ENCODE results near the gene C1QB. TPM values are rescaled to one million over a fixed set of nuclear protein-coding genes. Genes with fewer than 3 reads are reported as not detected.

Gene C1QB, protein sequence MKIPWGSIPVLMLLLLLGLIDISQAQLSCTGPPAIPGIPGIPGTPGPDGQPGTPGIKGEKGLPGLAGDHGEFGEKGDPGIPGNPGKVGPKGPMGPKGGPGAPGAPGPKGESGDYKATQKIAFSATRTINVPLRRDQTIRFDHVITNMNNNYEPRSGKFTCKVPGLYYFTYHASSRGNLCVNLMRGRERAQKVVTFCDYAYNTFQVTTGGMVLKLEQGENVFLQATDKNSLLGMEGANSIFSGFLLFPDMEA
- not detected in 2 replicates for total RNA-seq

DNA sequence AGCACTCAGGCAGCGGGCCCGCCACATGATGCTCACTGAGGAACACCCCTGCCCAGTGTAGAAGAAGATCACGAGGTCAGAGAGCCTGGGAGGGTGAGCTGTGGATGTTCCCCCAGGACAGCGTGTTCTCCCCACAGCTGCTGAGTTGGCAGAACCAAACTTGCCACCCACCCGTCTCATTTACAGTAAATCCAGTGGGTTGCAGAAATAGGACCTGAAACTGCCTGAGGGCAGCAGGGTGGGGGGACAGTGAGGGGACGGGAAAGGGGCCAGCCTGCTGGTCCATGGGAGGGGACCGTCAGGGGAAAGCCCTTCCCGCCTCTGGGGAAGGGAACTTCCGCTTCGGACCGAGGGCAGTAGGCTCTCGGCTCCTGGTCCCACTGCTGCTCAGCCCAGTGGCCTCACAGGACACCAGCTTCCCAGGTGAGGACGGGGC, at the start of gene C1QB:
Gene C1QB, plus strand, starts transcription at position 356 of the 436 bp plus-strand sequence. CDS start 6,227 bp downstream, outside the sequence.

DNA sequence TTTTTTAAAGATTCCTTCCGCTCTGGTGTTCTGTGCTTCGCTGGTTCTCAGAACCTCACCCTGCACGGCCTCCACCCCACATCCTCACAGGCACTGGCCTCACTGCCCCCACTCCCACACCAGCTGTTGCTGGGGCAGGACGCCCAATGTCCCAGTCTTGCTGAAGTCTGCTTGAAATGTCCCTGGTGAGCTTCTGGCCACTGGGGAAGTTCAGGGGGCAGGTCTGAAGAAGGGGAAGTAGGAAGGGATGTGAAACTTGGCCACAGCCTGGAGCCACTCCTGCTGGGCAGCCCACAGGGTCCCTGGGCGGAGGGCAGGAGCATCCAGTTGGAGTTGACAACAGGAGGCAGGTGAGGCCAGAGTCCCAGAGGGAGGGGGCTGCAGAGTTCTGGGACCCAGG, 16.7 kb upstream of the C1QB start, which contains the start of gene C1QA:
Gene C1QA, plus strand, starts transcription at position 276 of the 400 bp plus-strand sequence. CDS start 989 bp downstream, outside the sequence.

DNA sequence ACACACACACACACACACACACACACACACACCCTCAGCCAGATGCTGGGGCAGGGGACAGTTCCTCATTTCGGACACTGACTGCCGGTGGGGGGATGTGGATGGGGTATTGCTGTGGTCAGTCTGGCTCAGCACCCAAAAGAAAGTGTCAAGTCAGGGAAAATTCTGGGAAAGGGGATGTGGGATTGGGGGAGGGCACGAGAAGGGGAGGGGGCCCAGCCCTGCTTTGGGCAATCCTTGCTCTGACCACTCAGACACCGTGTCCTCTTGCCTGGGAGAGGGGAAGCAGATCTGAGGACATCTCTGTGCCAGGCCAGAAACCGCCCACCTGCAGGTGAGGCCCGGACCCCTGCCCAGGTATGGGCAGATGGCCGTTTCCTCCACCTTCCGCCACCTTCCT, 9.7 kb upstream of the C1QB start, which contains the start of gene C1QC:
Gene C1QC, plus strand, starts transcription at position 253 of the 400 bp plus-strand sequence. CDS start 391 bp downstream, outside the sequence.

DNA sequence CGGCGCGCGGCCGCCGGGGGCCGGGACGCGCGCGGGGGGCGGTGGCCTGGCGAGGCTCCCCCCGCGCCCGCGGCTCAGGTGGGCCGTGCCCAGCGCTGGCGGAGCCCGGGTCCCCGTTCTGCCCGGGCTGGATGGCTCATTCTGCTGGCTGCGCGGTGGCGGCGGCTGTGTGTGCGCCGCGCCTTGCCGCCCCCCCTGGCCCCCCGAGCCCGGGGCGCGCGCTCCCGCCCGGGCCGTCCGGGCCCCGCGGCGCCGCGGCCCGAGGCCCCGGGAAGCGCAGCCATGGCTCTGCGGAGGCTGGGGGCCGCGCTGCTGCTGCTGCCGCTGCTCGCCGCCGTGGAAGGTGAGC, 57.6 kb downstream of the C1QB start, which contains the start of gene EPHB2:
Gene EPHB2, plus strand, starts transcription at position 139 of the 349 bp plus-strand sequence. Its CDS starts 144 bp downstream, at position 283.

Other genes starting within 250 kb of the C1QB start
- gene ZBTB40, start 201.4 kb upstream of the C1QB start, total RNA-seq: 4.8 and 6.4 TPM in 2 replicates
- not detected in 2 replicates for gene EPHA8, start 89.7 kb upstream of the C1QB start, total RNA-seq
- not detected in 2 replicates for gene C1QA, start 16.6 kb upstream of the C1QB start, total RNA-seq
- not detected in 2 replicates for gene C1QC, start 9.6 kb upstream of the C1QB start, total RNA-seq
- 6.9 and 10.1 TPM in 2 replicates for gene EPHB2, start 57.6 kb downstream of the C1QB start, total RNA-seq